ENCODE measurements around the gene FTO. TPM values are rescaled to one million over a fixed set of nuclear protein-coding genes. Genes with fewer than 3 reads are reported as not detected.

The FTO gene
- total and polyA plus RNA-seq, 2 of the 8 experiments (the other 6 are each of a cell fraction or from before 2014, with no cell fraction given) = 34.5 to 59.8 TPM

- Histone ChIP-seq H3K23ac (ENCODE audit: insufficient read length) (no peak overlapping the region), H2AK5ac (ENCODE audit: low read depth, low read length) (no peak overlapping the region), H4K5ac (ENCODE audit: insufficient read length, low read depth, low read length) (no peak overlapping the region), H3K79me1 (ENCODE audit: low read depth, low read length) (no peaks in the 10 kb centered on the region; the same call in 1 of the 2 replicates), H3K18ac (ENCODE audit: extremely low read depth, low read length) (no peak overlapping the region), H2BK15ac (ENCODE audit: low read length) (no peak overlapping the region), H2BK5ac (ENCODE audit: low read depth, low read length) (no peak overlapping the region), H2BK120ac (replicated peaks; ENCODE audit: low read depth, low read length) (no peak overlapping the region), H3K56ac (replicated peaks; ENCODE audit: insufficient read length, low read depth, low read length) (no peak overlapping the region), H2BK12ac (ENCODE audit: low read depth, low read length) (no peak overlapping the region), H4K91ac (replicated peaks; ENCODE audit: insufficient read length, low read length) (no peak overlapping the region), H3K4me1 (replicated peaks in 1 of 4; ENCODE audit: control insufficient read depth in 3 of 4, insufficient read depth in 4 of 4, low read length in 3 of 4) (no peaks in the 10 kb centered on the region), H3K27ac (ENCODE audit: low read depth, low read length) (no peak overlapping the region), H3K9me3 (ENCODE audit: insufficient read depth in 2 of 2, low read depth in 1 of 2, low read length in 1 of 2) (no peaks in the 10 kb centered on the region), H3K9ac (replicated peaks in 1 of 4; ENCODE audit: extremely low read depth in 1 of 4, low read depth in 3 of 4, low read length in 3 of 4) (no peak overlapping the region), H2BK20ac (ENCODE audit: low read length) (no peak overlapping the region), H3K79me2 (ENCODE audit: control insufficient read depth in 1 of 2, insufficient read depth in 2 of 2, low read length in 2 of 2) (no peaks in the 10 kb centered on the region), H3K36me3 (ENCODE audit: control insufficient read depth in 2 of 4, insufficient read depth in 4 of 4, low read length in 3 of 4) (no peaks in the 10 kb centered on the region), H3K27me3 (replicated peaks in 1 of 4; ENCODE audit: control insufficient read depth in 3 of 4, extremely low read depth in 1 of 4, insufficient read depth in 3 of 4, low read length in 3 of 4) (no peaks in the 10 kb centered on the region), H3K23me2 (ENCODE audit: low read depth, low read length) (no peaks in the 10 kb centered on the region), H2AFZ (ENCODE audit: low read length) (no peak overlapping the region), H3K14ac (ENCODE audit: insufficient read length) (no peak overlapping the region), H3K4ac (replicated peaks; ENCODE audit: insufficient read length, low read depth, low read length) (no peak overlapping the region), H4K8ac (ENCODE audit: extremely low read depth, insufficient read depth, low read length) (no peak overlapping the region), H3K4me2 (ENCODE audit: insufficient read depth in 1 of 2, low read depth in 2 of 2, low read length in 2 of 2) (no peak overlapping the region), H3K4me3 (ENCODE audit: extremely low read depth in 1 of 4, insufficient read depth in 2 of 4, low read depth in 3 of 4, low read length in 4 of 4) (no peak overlapping the region), H4K20me1 (replicated peaks in 1 of 2; ENCODE audit: control insufficient read depth in 1 of 2, insufficient read depth in 2 of 2, low read length in 2 of 2) (no peaks in the 10 kb centered on the region)
- ChIA-PET CTCF (ENCODE audit: partially characterized antibody) (interaction anchor here (0.9 to 1.6 kb wide), 6 partner anchors 8 to 258 kb away, joined by 3 to 4 read pairs (median 3); no protein-coding TSS in a partner anchor), POLR2A (ENCODE audit: partially characterized antibody) (no interaction called here)
- 80% methylated on average over 6 of the region's 6 CpGs; no CpG with 5 or more reads in 1 of the 2 experiments for WGBS, 2 experiments (ENCODE audit: extremely low coverage in 1 of 2, insufficient coverage in 1 of 2, insufficient read length in 1 of 2, insufficient replicate concordance in 2 of 2, low coverage in 1 of 2, low lambda C conversion rate in 2 of 2, missing lambda C conversion rate in 1 of 2)
- DNase-seq (ENCODE audit: low read depth in 1 of 2, low spot score in 2 of 2) (no peak), FAIRE-seq (no peak)
These were observed 245.9 kb downstream of the FTO start for GRCh38 chr16:53949715-53950410.

Measured in H1 (cell line).